Measurements from ENCODE around the gene SPPL3.
A peak's percentile ranks its signal among the peaks of the same experiment; 100 is the strongest.
"Not testable (repeated sequence)": the region's sequence is repeated elsewhere in the genome, so short reads cannot be mapped to it uniquely, and the experiment has no call there.

Gene SPPL3

GRCh38 chr12:120844768-120845449 is 59.2 kb downstream of the SPPL3 start:
- DNase-seq = peak in 6 of 58 donors; percentile 4 to 36 (median 26)

DNA sequence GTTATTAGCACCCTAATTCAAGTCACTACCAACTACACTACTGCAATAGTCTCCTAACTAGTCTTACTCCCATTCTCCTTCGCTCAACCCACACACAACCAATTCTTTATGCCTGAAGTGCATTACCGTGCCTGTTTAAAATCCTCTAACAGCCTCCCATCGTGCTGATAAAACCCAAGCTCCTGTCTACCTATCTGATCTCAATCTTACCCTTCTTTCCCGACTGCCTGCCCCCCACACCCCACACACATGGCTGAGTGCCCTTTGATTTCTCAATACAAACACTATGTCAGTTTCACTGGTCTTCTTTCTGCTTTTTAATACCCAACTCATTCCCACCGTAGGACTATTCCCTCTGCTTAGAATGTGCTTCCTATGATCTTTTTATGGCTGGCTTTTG is 59.9 kb downstream of the SPPL3 start:
- no peak for DNase-seq

- DNase-seq = no peak
These were observed 60.7 kb downstream of the SPPL3 start for GRCh38 chr12:120843472-120843871.

- DNase-seq = no peak
These were observed 61.6 kb downstream of the SPPL3 start for GRCh38 chr12:120842595-120842994.

DNA sequence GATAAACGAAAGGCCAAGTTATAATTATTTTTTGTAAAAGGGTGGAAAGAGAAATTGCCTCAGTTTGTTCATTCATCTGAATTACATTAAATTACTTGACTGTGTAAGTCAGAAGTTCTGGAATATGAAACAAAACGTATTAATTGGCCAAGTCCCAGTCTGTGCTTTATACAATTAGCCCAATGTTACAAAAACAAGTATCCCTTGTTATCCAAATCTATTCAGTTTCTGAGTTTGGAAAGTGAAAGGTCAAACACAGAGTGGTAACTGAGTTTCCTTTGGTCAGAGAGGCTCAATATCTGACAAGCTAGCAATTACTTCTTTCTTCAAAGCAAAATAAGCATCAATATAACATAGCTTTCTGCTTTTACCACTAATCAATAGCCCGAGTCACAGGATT is 62.6 kb downstream of the SPPL3 start:
- DNase-seq = peak in 1 of 58 donors; percentile 62

DNA sequence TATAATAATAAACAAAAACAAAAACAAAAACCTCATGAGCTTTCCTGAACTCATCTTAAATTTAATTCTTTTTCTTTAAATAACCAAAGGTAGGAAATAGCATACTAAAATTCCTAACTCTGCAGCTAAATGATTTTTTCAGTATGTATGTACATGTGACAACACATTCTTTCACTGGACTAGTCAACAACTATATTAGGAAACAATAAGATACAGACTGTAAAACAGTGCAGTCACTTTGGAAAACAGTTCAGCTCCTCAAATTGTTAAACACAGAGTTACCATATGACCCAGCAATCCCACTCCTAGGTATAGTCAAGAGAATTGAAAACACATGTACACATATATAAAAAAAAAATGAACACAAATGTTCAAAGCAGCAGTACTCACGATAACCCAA is 64.7 kb downstream of the SPPL3 start:
- DNase-seq = no peak

GRCh38 chr12:120838629-120839383 is 65.4 kb downstream of the SPPL3 start:
- not testable (repeated sequence) for DNase-seq

DNA sequence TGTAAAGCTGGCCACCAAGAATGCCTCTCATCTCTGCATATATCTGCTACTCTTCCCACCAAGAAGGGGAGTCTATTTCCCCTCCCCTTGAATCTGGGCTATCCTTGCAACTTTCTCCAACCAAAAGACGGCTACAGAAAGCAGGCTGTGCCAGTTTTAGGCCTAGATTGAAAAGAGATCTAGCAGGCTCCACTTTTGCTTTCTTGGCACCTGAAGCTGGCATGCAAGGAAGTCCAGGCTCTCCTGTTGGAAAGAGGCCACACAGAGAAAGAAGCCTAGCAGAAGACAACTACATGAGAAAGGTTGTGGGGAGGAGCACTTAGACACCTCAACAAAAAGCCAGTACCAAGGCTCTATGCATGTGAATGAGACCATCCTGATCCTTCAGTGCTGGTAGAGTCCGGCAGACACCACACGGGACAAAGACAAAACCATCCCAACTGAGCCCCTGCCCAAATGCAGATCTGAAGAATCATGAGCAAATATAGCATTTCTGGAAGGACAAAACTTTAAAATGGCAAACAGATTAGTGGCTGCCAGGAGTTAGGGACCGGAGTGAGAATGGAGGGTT is 68.0 kb downstream of the SPPL3 start:
- no peak for DNase-seq

GRCh38 chr12:120835657-120836056 is 68.5 kb downstream of the SPPL3 start:
- no peak for DNase-seq

DNA sequence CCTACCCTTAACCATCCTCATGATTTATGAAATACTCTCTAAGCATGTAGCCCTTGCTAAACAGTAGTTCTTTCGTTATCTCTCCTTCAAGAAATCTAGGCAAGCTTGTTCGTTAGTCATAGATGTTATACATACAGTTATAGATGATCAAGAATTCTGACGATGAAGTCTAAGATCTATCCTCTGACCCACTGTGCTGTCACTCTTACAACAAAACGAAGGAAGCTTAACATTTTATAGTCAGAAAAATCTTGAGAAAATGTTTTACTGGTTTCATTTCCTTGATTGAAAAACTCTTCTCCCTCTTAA is 68.9 kb downstream of the SPPL3 start:
- DNase-seq = no peak

DNA sequence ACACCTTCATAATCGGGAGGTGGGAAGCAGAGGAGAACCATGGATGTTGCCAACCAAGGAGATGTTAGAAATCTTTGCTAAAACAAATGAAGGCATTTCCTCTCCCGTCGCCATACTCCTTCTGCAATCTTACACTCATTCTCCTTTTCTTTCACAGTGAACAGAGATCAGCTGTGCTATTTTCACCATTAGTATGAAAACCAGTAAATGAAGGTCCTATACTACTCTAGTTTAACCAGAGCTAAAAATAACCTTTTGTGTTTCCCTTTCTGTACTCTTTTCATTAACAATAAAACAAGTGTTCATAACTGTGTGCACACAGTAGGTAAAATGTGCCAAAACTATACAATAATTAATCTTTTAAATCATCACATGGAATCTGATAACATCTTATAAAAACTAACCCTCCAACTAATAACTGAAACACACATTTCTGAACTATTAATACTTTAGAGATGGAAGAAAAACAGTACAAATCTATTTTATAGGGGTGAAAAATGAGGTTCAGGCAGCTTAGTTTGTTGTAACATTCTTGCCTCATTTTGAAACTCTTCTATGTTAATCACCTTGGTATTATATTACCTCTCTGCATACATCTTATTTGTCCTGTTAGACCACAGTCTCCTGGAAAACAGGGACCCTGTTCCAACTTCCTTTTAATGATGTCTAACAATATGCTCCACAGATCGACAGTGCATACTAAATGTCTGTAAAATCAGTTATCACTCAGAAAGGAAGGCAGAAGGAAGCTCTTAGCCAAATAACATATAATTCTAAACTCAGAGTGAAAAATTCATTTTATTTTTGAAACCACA is 69.5 kb downstream of the SPPL3 start:
- no peak for DNase-seq

DNA sequence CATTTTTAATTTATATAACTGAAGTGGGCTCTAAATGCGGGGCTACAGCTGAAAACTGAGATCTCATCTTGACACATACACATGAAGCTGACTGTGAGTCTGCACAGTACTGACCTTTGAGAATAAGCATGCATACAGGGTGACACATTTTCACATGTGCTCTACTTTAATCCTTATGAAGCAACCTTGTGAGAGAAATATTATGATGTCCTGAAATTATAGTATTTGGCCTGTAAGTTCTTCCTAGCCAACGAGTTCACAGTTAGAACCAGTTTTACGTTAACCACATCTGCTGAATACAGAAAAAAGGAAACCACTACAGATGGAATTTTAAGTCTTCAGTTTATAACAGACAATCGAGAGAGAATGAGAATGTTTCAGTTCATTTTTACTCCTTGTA is 70.3 kb downstream of the SPPL3 start:
- no peak for DNase-seq

DNA sequence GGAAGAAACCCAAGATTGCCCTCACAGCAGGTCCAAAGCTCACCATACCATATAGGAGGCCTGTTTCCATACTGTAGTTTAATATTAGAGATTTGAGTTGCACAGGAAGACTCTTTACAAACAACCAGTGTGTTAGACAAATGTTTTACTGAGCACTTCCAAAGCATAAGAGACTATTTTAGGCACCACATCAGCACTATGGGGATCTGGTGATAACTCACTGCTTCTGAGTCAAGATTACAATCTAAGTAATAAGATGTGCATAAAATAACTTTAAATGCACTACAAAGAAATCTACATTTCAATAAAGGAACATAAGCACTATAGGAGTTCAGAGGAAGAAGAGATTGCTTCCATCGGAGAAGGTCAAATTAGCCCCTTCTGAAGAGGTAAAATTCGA is 71.4 kb downstream of the SPPL3 start:
- no peak for DNase-seq

GRCh38 chr12:120831648-120832267 is 72.4 kb downstream of the SPPL3 start:
- peak in 2 of 58 donors; percentile 39 to 47 for DNase-seq

- DNase-seq = no peak
These were observed 73.2 kb downstream of the SPPL3 start for GRCh38 chr12:120830966-120831365.

GRCh38 chr12:120830052-120830940 is 73.9 kb downstream of the SPPL3 start:
- no peak for DNase-seq

GRCh38 chr12:120826335-120826734 is 77.8 kb downstream of the SPPL3 start:
- no peak for DNase-seq

GRCh38 chr12:120825337-120825736 is 78.8 kb downstream of the SPPL3 start:
- DNase-seq = no peak

- DNase-seq = no peak
These were observed 81.2 kb downstream of the SPPL3 start for GRCh38 chr12:120822832-120823503.

DNA sequence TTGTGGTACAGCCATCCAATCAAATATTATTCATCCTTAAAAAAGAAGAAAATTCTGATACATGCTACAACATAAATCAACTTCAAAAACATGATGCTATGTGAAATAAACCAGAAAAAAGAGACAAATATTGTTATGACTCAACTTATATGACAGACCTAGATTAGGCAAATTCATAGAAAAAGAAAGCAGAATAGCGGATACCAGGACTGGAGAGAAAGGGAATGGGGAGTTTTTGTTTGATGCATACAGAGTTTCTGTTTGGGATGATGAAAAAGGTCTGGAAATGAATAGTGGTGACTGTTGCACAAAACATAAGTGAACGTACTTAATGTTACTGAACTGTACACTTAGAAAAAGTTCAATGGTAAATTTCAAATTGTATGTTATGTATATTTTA is 82.3 kb downstream of the SPPL3 start:
- DNase-seq = no peak
